ENCODE data around the gene MAST3.

Gene MAST3

DNA sequence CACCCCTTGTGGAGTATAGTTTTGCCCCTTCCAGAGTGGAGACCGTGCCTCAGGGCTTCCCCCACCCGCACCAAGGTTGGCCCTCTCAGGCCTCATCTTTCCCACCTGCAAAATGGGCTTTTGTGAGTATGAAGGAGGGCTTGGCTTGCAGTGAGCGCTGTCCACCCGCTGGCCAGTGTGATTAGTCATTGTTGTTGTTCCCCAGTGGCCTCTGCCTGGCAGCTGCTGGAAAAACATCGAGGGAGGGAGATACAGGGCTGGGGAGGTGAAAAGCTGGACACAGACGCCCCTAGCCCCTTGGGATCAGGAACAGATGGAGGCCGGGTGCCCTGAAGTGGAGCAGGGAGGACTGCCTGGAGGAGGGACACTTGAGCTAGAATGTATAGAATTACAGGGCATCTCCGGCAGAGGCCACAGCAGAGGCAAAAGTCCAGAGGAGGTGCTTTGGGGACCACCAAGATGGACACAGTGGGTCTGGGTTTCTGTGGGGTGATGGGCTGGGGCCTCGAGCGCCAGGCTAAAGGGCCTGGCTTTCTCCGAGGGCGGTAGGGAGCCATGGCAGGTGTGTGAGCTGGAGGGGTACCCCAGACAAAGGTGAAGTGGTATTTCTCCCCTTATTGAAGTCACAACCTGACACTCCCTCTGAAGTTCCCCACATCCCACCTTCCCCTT, 6.9 kb upstream of the MAST3 start:
- Histone ChIP-seq H3K14ac (ENCODE audit: low read length) (no peak overlapping the region), H2AK5ac (ENCODE audit: low read length) (no peak overlapping the region), H3K79me1 (ENCODE audit: low read length) (no peaks in the 10 kb centered on the region), H3K23ac (ENCODE audit: low read length) (no peak overlapping the region), H4K91ac (ENCODE audit: low read depth, low read length) (no peak overlapping the region), H2BK12ac (ENCODE audit: low read length) (no peak overlapping the region), H2BK5ac (ENCODE audit: low read depth, low read length, poor library complexity) (no peak overlapping the region), H3K9me3 (ENCODE audit: insufficient read depth, low read depth, low read length) (no peaks in the 10 kb centered on the region), H3K27ac (ENCODE audit: low read depth, low read length) (no peak overlapping the region), H3K18ac (ENCODE audit: low read length) (no peak overlapping the region), H3K36me3 (ENCODE audit: control insufficient read depth in 1 of 2, insufficient read depth in 2 of 2, low read length in 2 of 2) (no peaks in the 10 kb centered on the region), H3K27me3 (ENCODE audit: insufficient read depth, low read length) (no peaks in the 10 kb centered on the region), H2BK120ac (ENCODE audit: insufficient read depth, low read length, poor library complexity) (no peak overlapping the region), H3K4me2 (ENCODE audit: low read length) (no peak overlapping the region), H4K8ac (ENCODE audit: low read depth, low read length) (no peak overlapping the region), H2AFZ (ENCODE audit: insufficient read depth, low read length, poor library complexity) (no peak overlapping the region), H3K4me3 (ENCODE audit: low read depth, low read length) (no peak overlapping the region), H3K4ac (ENCODE audit: low read depth, low read length) (no peak overlapping the region), H3K79me2 (ENCODE audit: control insufficient read depth, insufficient read depth, low read length, poor library complexity) (no peaks in the 10 kb centered on the region), H3K9ac (ENCODE audit: low read length) (no peak overlapping the region), H4K12ac (ENCODE audit: low read depth, low read length) (no peak overlapping the region), H3K4me1 (ENCODE audit: control insufficient read depth in 1 of 2, insufficient read depth in 2 of 2, low read length in 2 of 2) (no peaks in the 10 kb centered on the region)
- WGBS (ENCODE audit: extremely low coverage, insufficient coverage, insufficient read length): no CpG with 5 or more reads among the region's 12 CpGs
- no peak for DNase-seq

GRCh38 chr19:18091217-18091608, 6.4 kb upstream of the MAST3 start:
- Histone ChIP-seq H3K23ac (ENCODE audit: low read length) (no peak overlapping the region), H3K27ac (ENCODE audit: low read depth, low read length) (no peak overlapping the region)

GRCh38 chr19:18093439-18094161, 4.0 kb upstream of the MAST3 start:
- Histone ChIP-seq H3K4me3 (ENCODE audit: low read depth, low read length) (no peak overlapping the region), H3K79me2 (ENCODE audit: control insufficient read depth, insufficient read depth, low read length, poor library complexity) (no peaks in the 10 kb centered on the region), H2AFZ (ENCODE audit: insufficient read depth, low read length, poor library complexity) (no peak overlapping the region), H3K79me1 (ENCODE audit: low read length) (no peaks in the 10 kb centered on the region), H3K4me2 (ENCODE audit: low read length) (no peak overlapping the region), H3K14ac (ENCODE audit: low read length) (no peak overlapping the region), H3K4ac (ENCODE audit: low read depth, low read length) (no peak overlapping the region), H2BK12ac (ENCODE audit: low read length) (no peak overlapping the region), H3K27me3 (ENCODE audit: insufficient read depth, low read length) (peaks cover 3% of the 10 kb centered on the region), H3K36me3 (ENCODE audit: control insufficient read depth in 1 of 2, insufficient read depth in 2 of 2, low read length in 2 of 2) (no peaks in the 10 kb centered on the region), H3K9me3 (ENCODE audit: insufficient read depth, low read depth, low read length) (no peaks in the 10 kb centered on the region), H4K8ac (ENCODE audit: low read depth, low read length) (no peak overlapping the region), H2BK5ac (ENCODE audit: low read depth, low read length, poor library complexity) (no peak overlapping the region), H3K18ac (ENCODE audit: low read length) (no peak overlapping the region), H4K91ac (ENCODE audit: low read depth, low read length) (no peak overlapping the region), H2AK5ac (ENCODE audit: low read length) (no peak overlapping the region), H3K23ac (ENCODE audit: low read length) (no peak overlapping the region), H2BK120ac (ENCODE audit: insufficient read depth, low read length, poor library complexity) (no peak overlapping the region), H3K27ac (ENCODE audit: low read depth, low read length) (no peak overlapping the region), H4K12ac (ENCODE audit: low read depth, low read length) (no peak overlapping the region), H3K4me1 (ENCODE audit: control insufficient read depth in 1 of 2, insufficient read depth in 2 of 2, low read length in 2 of 2) (peaks cover 4 to 5% of the 10 kb centered on the region in 2 experiments), H3K9ac (ENCODE audit: low read length) (no peak overlapping the region)
- WGBS (ENCODE audit: extremely low coverage, insufficient coverage, insufficient read length): 100% methylated on average over 1 of the region's 6 CpGs
- DNase-seq: peak in 1 of 2 donors; percentile 47

More at GRCh38 chr19:18091217-18091608, 6.4 kb upstream of the MAST3 start:
- WGBS (ENCODE audit: extremely low coverage, insufficient coverage, insufficient read length): no CpG with 5 or more reads among the region's 12 CpGs
- Histone ChIP-seq H4K8ac (ENCODE audit: low read depth, low read length) (no peak overlapping the region), H3K36me3 (ENCODE audit: control insufficient read depth in 1 of 2, insufficient read depth in 2 of 2, low read length in 2 of 2) (no peaks in the 10 kb centered on the region), H3K18ac (ENCODE audit: low read length) (no peak overlapping the region), H2BK12ac (ENCODE audit: low read length) (no peak overlapping the region), H3K14ac (ENCODE audit: low read length) (no peak overlapping the region), H3K4me2 (ENCODE audit: low read length) (no peak overlapping the region), H2BK120ac (ENCODE audit: insufficient read depth, low read length, poor library complexity) (no peak overlapping the region), H2BK5ac (ENCODE audit: low read depth, low read length, poor library complexity) (no peak overlapping the region), H2AK5ac (ENCODE audit: low read length) (no peak overlapping the region), H3K4me1 (ENCODE audit: control insufficient read depth in 1 of 2, insufficient read depth in 2 of 2, low read length in 2 of 2) (no peaks in the 10 kb centered on the region), H4K12ac (ENCODE audit: low read depth, low read length) (no peak overlapping the region), H3K4ac (ENCODE audit: low read depth, low read length) (no peak overlapping the region), H3K4me3 (ENCODE audit: low read depth, low read length) (no peak overlapping the region), H3K9me3 (ENCODE audit: insufficient read depth, low read depth, low read length) (no peaks in the 10 kb centered on the region), H3K79me2 (ENCODE audit: control insufficient read depth, insufficient read depth, low read length, poor library complexity) (no peaks in the 10 kb centered on the region), H3K9ac (ENCODE audit: low read length) (no peak overlapping the region), H2AFZ (ENCODE audit: insufficient read depth, low read length, poor library complexity) (no peak overlapping the region), H3K27me3 (ENCODE audit: insufficient read depth, low read length) (no peaks in the 10 kb centered on the region), H4K91ac (ENCODE audit: low read depth, low read length) (no peak overlapping the region), H3K79me1 (ENCODE audit: low read length) (no peaks in the 10 kb centered on the region)
- no peak for DNase-seq

GRCh38 chr19:18096258-18096657, 1.3 kb upstream of the MAST3 start:
- Histone ChIP-seq H4K91ac (ENCODE audit: low read depth, low read length) (no peak overlapping the region), H3K27me3 (ENCODE audit: insufficient read depth, low read length) (peaks cover 5% of the 10 kb centered on the region), H3K4me1 (ENCODE audit: control insufficient read depth in 1 of 2, insufficient read depth in 2 of 2, low read length in 2 of 2) (peaks cover 5 to 8% of the 10 kb centered on the region in 2 experiments), H3K23ac (ENCODE audit: low read length) (no peak overlapping the region), H3K36me3 (ENCODE audit: control insufficient read depth in 1 of 2, insufficient read depth in 2 of 2, low read length in 2 of 2) (no peaks in the 10 kb centered on the region), H3K9ac (ENCODE audit: low read length) (no peak overlapping the region), H3K27ac (ENCODE audit: low read depth, low read length) (no peak overlapping the region), H3K79me1 (ENCODE audit: low read length) (no peaks in the 10 kb centered on the region), H4K12ac (ENCODE audit: low read depth, low read length) (no peak overlapping the region), H3K18ac (ENCODE audit: low read length) (no peak overlapping the region), H2BK12ac (ENCODE audit: low read length) (no peak overlapping the region), H3K9me3 (ENCODE audit: insufficient read depth, low read depth, low read length) (peaks cover 2% of the 10 kb centered on the region), H3K4me2 (ENCODE audit: low read length) (no peak overlapping the region), H2AFZ (ENCODE audit: insufficient read depth, low read length, poor library complexity) (no peak overlapping the region), H2AK5ac (ENCODE audit: low read length) (no peak overlapping the region), H3K4ac (ENCODE audit: low read depth, low read length) (no peak overlapping the region), H2BK120ac (ENCODE audit: insufficient read depth, low read length, poor library complexity) (no peak overlapping the region), H2BK5ac (ENCODE audit: low read depth, low read length, poor library complexity) (no peak overlapping the region), H4K8ac (ENCODE audit: low read depth, low read length) (no peak overlapping the region), H3K4me3 (ENCODE audit: low read depth, low read length) (no peak overlapping the region), H3K79me2 (ENCODE audit: control insufficient read depth, insufficient read depth, low read length, poor library complexity) (no peaks in the 10 kb centered on the region), H3K14ac (ENCODE audit: low read length) (no peak overlapping the region)
- WGBS (ENCODE audit: extremely low coverage, insufficient coverage, insufficient read length): no CpG with 5 or more reads among the region's 2 CpGs
- no peak for DNase-seq
